Liver (tissue), 9 donors: Measurements from ENCODE around the gene FBXW4. TPM values are rescaled to one million over a fixed set of nuclear protein-coding genes. Genes with fewer than 3 reads are reported as not detected.

Experiments
- DNase-seq: peaks from one replicate; pipeline ENCODE4 v3.0.0-alpha.2; 2017; ENCODE audit warnings: low spot score
- H3K27ac ChIP-seq, 2 donors: one replicate each; pipeline ENCODE4 v1.7.0; 2013; ENCODE audit warnings: inconsistent platforms in 2 of 2, low read length in 2 of 2, control low read depth in 1 of 2, low read depth in 1 of 2, mild to moderate bottlenecking in 1 of 2
- H3K27me3 ChIP-seq, 4 donors: one replicate each; pipeline versions ENCODE4 v1.6.1 to v1.7.0; 2013; ENCODE audit warnings: low read length in 3 of 4, inconsistent platforms in 1 of 4, mild to moderate bottlenecking in 1 of 4, moderate library complexity in 1 of 4; ENCODE audit not compliant: control insufficient read depth in 4 of 4, insufficient read depth in 4 of 4
- H3K36me3 ChIP-seq, 4 donors: one replicate each; pipeline versions ENCODE4 v1.6.1 to v1.7.0; 2013; ENCODE audit warnings: low read length in 3 of 4, mild to moderate bottlenecking in 3 of 4, low read depth in 1 of 4, moderate library complexity in 1 of 4; ENCODE audit not compliant: control insufficient read depth in 4 of 4, insufficient read depth in 3 of 4
- H3K4me1 ChIP-seq, 4 donors: one replicate each; pipeline versions ENCODE4 v1.6.1 to v1.7.0; 2013; ENCODE audit warnings: low read length in 3 of 4, mild to moderate bottlenecking in 3 of 4, moderate library complexity in 1 of 4; ENCODE audit not compliant: control insufficient read depth in 4 of 4, insufficient read depth in 4 of 4
- H3K4me3 ChIP-seq, 3 donors: one replicate each; pipeline versions ENCODE4 v1.6.1 to v1.7.0; 2013; ENCODE audit warnings: low read length in 3 of 3, control low read depth in 1 of 3, low read depth in 1 of 3, mild to moderate bottlenecking in 1 of 3
- H3K9ac ChIP-seq, 2 donors: one replicate each; pipeline ENCODE4 v1.7.0; 2013; ENCODE audit warnings: low read length in 2 of 2, mild to moderate bottlenecking in 2 of 2, moderate library complexity in 2 of 2, control low read depth in 1 of 2, low read depth in 1 of 2
- H3K9me3 ChIP-seq, 4 donors: one replicate each; pipeline versions ENCODE4 v1.6.1 to v1.7.0; 2013; ENCODE audit warnings: low read length in 3 of 4; ENCODE audit not compliant: control insufficient read depth in 4 of 4
- EGR1 ChIP-seq, 2 donors: IDR thresholded peaks; 2 replicates each; pipeline ENCODE4 v1.6.1; 2016 to 2018; ENCODE audit warnings: antibody characterized with exemption in 2 of 2, low read depth in 2 of 2
- GABPA ChIP-seq, 2 donors: IDR thresholded peaks in 1 of 2; conservative IDR thresholded peaks in 1 of 2; 2 replicates each; pipeline ENCODE4 v1.6.1; 2016; ENCODE audit warnings: antibody characterized with exemption in 2 of 2, mild to moderate bottlenecking in 1 of 2, moderate library complexity in 1 of 2
- HNF4A ChIP-seq, 2 donors: conservative IDR thresholded peaks; 2 replicates each; pipeline ENCODE4 v1.6.1; 2016; ENCODE audit warnings: antibody characterized with exemption in 2 of 2, mild to moderate bottlenecking in 2 of 2
- HNF4G ChIP-seq: IDR thresholded peaks from 2 replicates; pipeline ENCODE4 v1.6.1; 2016; ENCODE audit warnings: antibody characterized with exemption
- JUND ChIP-seq, 2 donors: IDR thresholded peaks; 2 replicates each; pipeline ENCODE4 v1.6.1; 2016; ENCODE audit warnings: antibody characterized with exemption in 2 of 2
- NR2F2 ChIP-seq: IDR thresholded peaks from 2 replicates; pipeline ENCODE4 v1.6.1; 2016; ENCODE audit warnings: antibody characterized with exemption
- REST ChIP-seq: IDR thresholded peaks from 2 replicates; pipeline ENCODE4 v1.6.1; 2016; ENCODE audit warnings: antibody characterized with exemption, mild to moderate bottlenecking
- RXRA ChIP-seq, 2 donors: IDR thresholded peaks; 2 replicates each; pipeline ENCODE4 v1.6.1; 2017 to 2018; ENCODE audit warnings: antibody characterized with exemption in 2 of 2, mild to moderate bottlenecking in 1 of 2
- SP1 ChIP-seq: IDR thresholded peaks from 2 replicates; pipeline ENCODE4 v1.6.1; 2018; ENCODE audit warnings: antibody characterized with exemption, mild to moderate bottlenecking
- TAF1 ChIP-seq: conservative IDR thresholded peaks from 2 replicates; pipeline ENCODE4 v1.6.1; 2016; ENCODE audit warnings: antibody characterized with exemption, mild to moderate bottlenecking
- YY1 ChIP-seq: IDR thresholded peaks from 2 replicates; pipeline ENCODE4 v1.6.1; 2016; ENCODE audit warnings: antibody characterized with exemption, mild to moderate bottlenecking
- WGBS: extraction: QIAGEN DNeasy Blood & Tissue Kit; methylation state at CpG from one replicate; pipeline ENCODE4 v1.1.7; 2013; 5-methylcytosine and 5-hydroxymethylcytosine counted together
- polyA plus RNA-seq, 2 donors: library from polyadenylated mRNA; stranded (reverse) in 1 of 2; unstranded in 1 of 2; fragments of 200-250 nt in 1 of 2; fragments of >200 nt in 1 of 2; fragmentation: Nextera tagmentation in 1 of 2; extraction: Ambion mirVana in 1 of 2; gene quantifications; one replicate each; pipeline versions ENCODE4 v1.2.1 to v1.2.3, GENCODE V29; 2013 to 2015
- total RNA-seq, 2 donors: library from RNA; depleted of rRNA; stranded (reverse); fragments of >200 nt; gene quantifications; one replicate each; pipeline ENCODE4 v1.2.3, GENCODE V29; 2014
- TF ChIP-seq, protein P1 (sequence below): IDR thresholded peaks from 2 replicates; pipeline ENCODE4 v1.6.1; 2016; ENCODE audit warnings: antibody characterized with exemption
- TF ChIP-seq, protein P2 (sequence below): IDR thresholded peaks from 2 replicates; pipeline ENCODE4 v1.6.1; 2016; ENCODE audit warnings: antibody characterized with exemption
- TF ChIP-seq, protein P3 (sequence below): fragments of 150-350 bp; IDR thresholded peaks from 2 replicates; pipeline ENCODE4 v1.5.1; 2017; ENCODE audit warnings: improper control_type of control experiment, low read depth, low read length; ENCODE audit not compliant: missing input control
- TF ChIP-seq, protein P4 (sequence below): IDR thresholded peaks from 2 replicates; pipeline ENCODE4 v1.6.1; 2016; ENCODE audit warnings: antibody characterized with exemption
- donor health status: healthy.
- donor health status: healthy.
- donor health status: healthy.
- donor health status: healthy.
- donor health status: healthy.

The FBXW4 gene
- total and polyA plus RNA-seq, 4 donors: 5.4 to 54.1 (median 20.5) TPM

DNA sequence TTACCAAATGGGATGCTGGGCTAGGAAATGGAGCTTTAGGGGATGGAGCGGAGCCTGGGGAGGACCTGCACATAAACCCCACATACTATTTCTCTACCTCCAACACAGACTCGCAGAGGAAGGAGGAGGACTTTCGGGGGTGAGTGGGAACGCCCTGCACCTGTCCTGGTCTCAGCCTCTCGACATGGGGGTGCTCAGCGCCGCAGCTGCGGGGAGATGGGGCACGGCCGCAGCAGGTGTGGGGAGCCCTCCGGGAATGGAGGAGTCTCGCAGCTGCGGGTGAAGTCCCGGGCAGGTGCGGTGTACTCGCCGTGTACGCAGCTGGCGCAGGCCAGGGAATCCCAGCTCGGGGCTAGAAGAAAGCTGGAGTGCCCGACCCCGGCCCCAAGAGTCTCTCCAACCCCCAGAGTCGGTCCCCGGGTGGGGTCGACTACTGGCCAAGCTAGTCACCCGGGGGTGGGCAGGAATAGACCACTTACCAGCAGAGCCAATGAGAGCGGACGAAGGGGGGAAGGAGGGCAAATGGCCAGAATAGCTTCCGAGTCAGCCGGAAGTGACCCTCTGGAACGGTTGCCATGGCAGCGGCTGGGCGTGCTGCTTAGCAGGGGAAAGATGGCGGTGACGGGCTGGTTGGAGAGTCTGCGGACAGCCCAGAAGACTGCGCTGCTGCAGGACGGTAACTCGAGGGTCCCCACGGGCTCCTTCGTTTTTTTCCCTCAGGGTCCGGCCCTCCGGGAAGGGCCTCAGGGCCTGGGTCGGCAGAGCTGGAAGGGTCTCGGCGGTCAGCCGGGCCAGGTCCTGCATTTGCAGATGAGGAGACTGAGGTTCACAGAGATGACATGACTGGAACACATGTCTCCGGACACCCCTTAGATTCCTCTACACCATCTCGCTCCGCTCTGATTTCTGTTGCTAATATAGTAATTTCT, 107.0 kb downstream of the FBXW4 start, which contains the start of the genes DPCD and POLL:
Gene DPCD (plus strand): TSS at position 597 of the 929 bp plus-strand sequence. CDS start 16 bp downstream, at position 613.
Gene POLL (minus strand): TSS at position 533 of the 929 bp plus-strand sequence. CDS start 897 bp downstream, outside the sequence.
- TF ChIP-seq, protein P1, sequence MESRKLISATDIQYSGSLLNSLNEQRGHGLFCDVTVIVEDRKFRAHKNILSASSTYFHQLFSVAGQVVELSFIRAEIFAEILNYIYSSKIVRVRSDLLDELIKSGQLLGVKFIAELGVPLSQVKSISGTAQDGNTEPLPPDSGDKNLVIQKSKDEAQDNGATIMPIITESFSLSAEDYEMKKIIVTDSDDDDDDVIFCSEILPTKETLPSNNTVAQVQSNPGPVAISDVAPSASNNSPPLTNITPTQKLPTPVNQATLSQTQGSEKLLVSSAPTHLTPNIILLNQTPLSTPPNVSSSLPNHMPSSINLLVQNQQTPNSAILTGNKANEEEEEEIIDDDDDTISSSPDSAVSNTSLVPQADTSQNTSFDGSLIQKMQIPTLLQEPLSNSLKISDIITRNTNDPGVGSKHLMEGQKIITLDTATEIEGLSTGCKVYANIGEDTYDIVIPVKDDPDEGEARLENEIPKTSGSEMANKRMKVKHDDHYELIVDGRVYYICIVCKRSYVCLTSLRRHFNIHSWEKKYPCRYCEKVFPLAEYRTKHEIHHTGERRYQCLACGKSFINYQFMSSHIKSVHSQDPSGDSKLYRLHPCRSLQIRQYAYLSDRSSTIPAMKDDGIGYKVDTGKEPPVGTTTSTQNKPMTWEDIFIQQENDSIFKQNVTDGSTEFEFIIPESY: no peak
- TF ChIP-seq SP1 (no peak), NR2F2 (no peak), REST (no peak), TAF1 (no peak), GABPA (IDR thresholded peaks at IDR 0.05 in 1 of 2, conservative IDR thresholded peaks at IDR 0.05 in 1 of 2) (peak; percentile 82 to 96), EGR1 (IDR thresholded peaks at IDR 0.05; ENCODE audit: low read depth in 2 of 2) (no peak), JUND (IDR thresholded peaks at IDR 0.05) (no peak), YY1 (peak; percentile 97), RXRA (IDR thresholded peaks at IDR 0.05) (no peak), HNF4G (no peak), HNF4A (conservative IDR thresholded peaks at IDR 0.05) (peak; percentile 10 to 26)
- TF ChIP-seq, protein P2, sequence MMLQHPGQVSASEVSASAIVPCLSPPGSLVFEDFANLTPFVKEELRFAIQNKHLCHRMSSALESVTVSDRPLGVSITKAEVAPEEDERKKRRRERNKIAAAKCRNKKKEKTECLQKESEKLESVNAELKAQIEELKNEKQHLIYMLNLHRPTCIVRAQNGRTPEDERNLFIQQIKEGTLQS: no peak
- TF ChIP-seq, protein P3, sequence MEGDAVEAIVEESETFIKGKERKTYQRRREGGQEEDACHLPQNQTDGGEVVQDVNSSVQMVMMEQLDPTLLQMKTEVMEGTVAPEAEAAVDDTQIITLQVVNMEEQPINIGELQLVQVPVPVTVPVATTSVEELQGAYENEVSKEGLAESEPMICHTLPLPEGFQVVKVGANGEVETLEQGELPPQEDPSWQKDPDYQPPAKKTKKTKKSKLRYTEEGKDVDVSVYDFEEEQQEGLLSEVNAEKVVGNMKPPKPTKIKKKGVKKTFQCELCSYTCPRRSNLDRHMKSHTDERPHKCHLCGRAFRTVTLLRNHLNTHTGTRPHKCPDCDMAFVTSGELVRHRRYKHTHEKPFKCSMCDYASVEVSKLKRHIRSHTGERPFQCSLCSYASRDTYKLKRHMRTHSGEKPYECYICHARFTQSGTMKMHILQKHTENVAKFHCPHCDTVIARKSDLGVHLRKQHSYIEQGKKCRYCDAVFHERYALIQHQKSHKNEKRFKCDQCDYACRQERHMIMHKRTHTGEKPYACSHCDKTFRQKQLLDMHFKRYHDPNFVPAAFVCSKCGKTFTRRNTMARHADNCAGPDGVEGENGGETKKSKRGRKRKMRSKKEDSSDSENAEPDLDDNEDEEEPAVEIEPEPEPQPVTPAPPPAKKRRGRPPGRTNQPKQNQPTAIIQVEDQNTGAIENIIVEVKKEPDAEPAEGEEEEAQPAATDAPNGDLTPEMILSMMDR: no peak
- TF ChIP-seq, protein P4, sequence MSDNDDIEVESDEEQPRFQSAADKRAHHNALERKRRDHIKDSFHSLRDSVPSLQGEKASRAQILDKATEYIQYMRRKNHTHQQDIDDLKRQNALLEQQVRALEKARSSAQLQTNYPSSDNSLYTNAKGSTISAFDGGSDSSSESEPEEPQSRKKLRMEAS: no peak
- WGBS: under 1% methylated on average over 50 of the region's 50 CpGs
- Histone ChIP-seq H3K27ac (peak within 1 kb of the TSS; percentile 42 to 66), H3K4me1 (peaks cover 2 to 22% (median 13%) of the 10 kb centered on the region in 4 donors), H3K36me3 (peaks cover 2 to 16% (median 4%) of the 10 kb centered on the region in 4 donors), H3K9ac (peak within 1 kb of the TSS; percentile 87 to 88), H3K27me3 (no peaks in the 10 kb centered on the region), H3K4me3 (peak within 1 kb of the TSS; percentile 76 to 99 (median 96)), H3K9me3 (no peaks in the 10 kb centered on the region)
- DNase-seq: peak; percentile 97
